DND-41 (cell line): ENCODE data around the gene MUC6.

Source experiments
- CTCF ChIP-seq: IDR thresholded peaks from 2 replicates; pipeline ENCODE4 v1.5.1; 2012; ENCODE audit warnings: borderline replicate concordance, low read length, moderate library complexity, mild to moderate bottlenecking; ENCODE audit not compliant: poor library complexity, severe bottlenecking; ENCODE audit errors: extremely low read depth
- EZH2 ChIP-seq: IDR thresholded peaks from 3 replicates; pipeline ENCODE4 v1.6.1; 2012; ENCODE audit warnings: borderline replicate concordance, low read depth, mild to moderate bottlenecking, moderate library complexity, low read length, inconsistent platforms; ENCODE audit not compliant: severe bottlenecking

- TF ChIP-seq CTCF (no peak), EZH2 (no peak)
These were observed 40.6 kb downstream of the MUC6 start for GRCh38 chr11:995752-996420.
